Measurements from ENCODE around the gene MEIOSIN. TPM values are rescaled to one million over a fixed set of nuclear protein-coding genes. Genes with fewer than 3 reads are reported as not detected.

Gene MEIOSIN
- total RNA-seq, 1 experiment from 2014 or later = not detected

GRCh38 chr19:45791744-45792469 lies 58.7 kb downstream of the MEIOSIN start:
- no peak for DNase-seq
- Mint-ChIP-seq H3K36me3 (ENCODE audit: insufficient read depth, unreplicated experiment) (peaks cover 53% of the 10 kb centered on the region), H3K4me1 (ENCODE audit: low read depth, unreplicated experiment) (peaks cover 33% of the 10 kb centered on the region), H3K27ac (ENCODE audit: unreplicated experiment) (peak overlapping the region; percentile 57), H3K9me3 (ENCODE audit: low read depth, unreplicated experiment) (no peaks in the 10 kb centered on the region), H3K27me3 (ENCODE audit: unreplicated experiment) (peaks cover 26% of the 10 kb centered on the region), H3K4me3 (ENCODE audit: low read depth, unreplicated experiment) (peak overlapping the region; percentile 93)
- no peak for TF ChIP-seq CTCF (IDR thresholded peaks at IDR 0.05; ENCODE audit: unreplicated experiment)
- CTCF ChIA-PET = interaction anchor here (1.8 kb wide), 1 partner anchor 22 kb away, joined by 16 read pairs; the partner anchor contains the start of gene SIX5
- BruUV-seq (replicated peaks) = TSS peak; percentile 20
- intact Hi-C loops (cut with micrococcal nuclease; ENCODE audit: unreplicated experiment) = no loop called here

DNA sequence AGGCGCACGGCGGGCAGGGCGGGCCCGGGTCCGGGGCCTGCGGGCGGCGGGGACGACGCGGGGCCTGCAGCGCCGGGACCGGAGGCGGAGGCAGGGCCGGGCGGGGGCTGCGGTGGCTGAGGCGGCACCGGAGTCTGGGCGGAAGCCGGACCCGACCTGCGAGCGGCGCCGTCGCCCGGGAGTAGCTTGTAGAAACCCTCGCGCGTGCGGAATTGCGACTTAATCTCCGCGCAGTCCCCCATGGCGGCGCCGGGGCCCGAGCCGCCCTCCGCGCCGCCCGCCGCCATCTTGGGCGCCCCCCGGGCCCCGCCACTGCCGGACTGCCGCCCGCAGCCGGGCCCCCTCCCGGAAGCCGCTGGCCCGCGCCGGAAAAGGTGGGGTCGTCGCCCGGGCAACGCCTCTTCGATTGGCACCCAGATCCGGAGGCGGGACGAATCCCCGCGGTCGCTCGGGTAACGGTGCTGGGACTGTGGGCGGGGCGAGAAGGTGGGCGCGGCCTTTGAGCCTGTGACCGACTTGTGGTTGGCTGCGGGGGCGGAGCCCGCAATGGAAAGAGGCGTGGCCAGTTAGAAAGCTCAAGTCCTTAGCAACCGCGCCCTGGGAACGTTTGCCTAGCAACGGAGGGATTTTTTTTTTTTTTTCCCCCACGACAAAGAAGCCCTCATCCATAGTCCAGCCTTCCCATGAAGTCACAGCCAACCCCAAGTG lies 59.4 kb downstream of the MEIOSIN start, which contains the start of gene DMWD:
TSS of gene DMWD (minus strand) at position 376 of the 708 bp plus-strand sequence. CDS start at position 287, 89 bp downstream.
- BruUV-seq (replicated peaks) = no TSS peak
- intact Hi-C loops (cut with micrococcal nuclease; ENCODE audit: unreplicated experiment) = no loop called here

GRCh38 chr19:45793178-45793564 lies 59.9 kb downstream of the MEIOSIN start:
- no peak for TF ChIP-seq CTCF (IDR thresholded peaks at IDR 0.05; ENCODE audit: unreplicated experiment)
- Mint-ChIP-seq H3K27ac (ENCODE audit: unreplicated experiment) (peak overlapping the region; percentile 83), H3K27me3 (ENCODE audit: unreplicated experiment) (peaks cover 26% of the 10 kb centered on the region), H3K9me3 (ENCODE audit: low read depth, unreplicated experiment) (no peaks in the 10 kb centered on the region), H3K4me1 (ENCODE audit: low read depth, unreplicated experiment) (peaks cover 33% of the 10 kb centered on the region), H3K4me3 (ENCODE audit: low read depth, unreplicated experiment) (peak overlapping the region; percentile 93), H3K36me3 (ENCODE audit: insufficient read depth, unreplicated experiment) (peaks cover 46% of the 10 kb centered on the region)
- intact Hi-C loops (cut with micrococcal nuclease; ENCODE audit: unreplicated experiment) = no loop called here
- CTCF ChIA-PET = interaction anchor here (0.6 to 1.8 kb wide), 7 partner anchors 12 to 149 kb away, joined by 3 to 16 read pairs (median 4); partner anchors contain the start of gene SIX5
- DNase-seq = no peak
- no TSS peak for BruUV-seq (replicated peaks)

More for the DNA sequence above, 59.4 kb downstream of the MEIOSIN start, which contains the start of gene DMWD:
- H3K4me1 Mint-ChIP-seq (ENCODE audit: low read depth, unreplicated experiment) = peaks cover 33% of the 10 kb centered on the region
- peaks cover 26% of the 10 kb centered on the region for H3K27me3 Mint-ChIP-seq (ENCODE audit: unreplicated experiment)
- H3K4me3 Mint-ChIP-seq (ENCODE audit: low read depth, unreplicated experiment) = peak within 1 kb of the TSS; percentile 93
- H3K27ac Mint-ChIP-seq (ENCODE audit: unreplicated experiment) = peak within 1 kb of the TSS; percentile 83
- DNase-seq = peak; percentile 100
- TF ChIP-seq CTCF (IDR thresholded peaks at IDR 0.05; ENCODE audit: unreplicated experiment) = no peak
- peaks cover 51% of the 10 kb centered on the region for H3K36me3 Mint-ChIP-seq (ENCODE audit: insufficient read depth, unreplicated experiment)
- no peaks in the 10 kb centered on the region for H3K9me3 Mint-ChIP-seq (ENCODE audit: low read depth, unreplicated experiment)
- CTCF ChIA-PET = interaction anchor here (0.6 to 1.8 kb wide), 8 partner anchors 12 to 315 kb away, joined by 3 to 16 read pairs (median 4); partner anchors contain the start of gene SIX5

- BruUV-seq (replicated peaks) = no TSS peak
- peaks cover 26% of the 10 kb centered on the region for H3K27me3 Mint-ChIP-seq (ENCODE audit: unreplicated experiment)
- H3K27ac Mint-ChIP-seq (ENCODE audit: unreplicated experiment) = peak overlapping the region; percentile 83
- H3K4me1 Mint-ChIP-seq (ENCODE audit: low read depth, unreplicated experiment) = peaks cover 35% of the 10 kb centered on the region
- no peak for TF ChIP-seq CTCF (IDR thresholded peaks at IDR 0.05; ENCODE audit: unreplicated experiment)
- intact Hi-C loops (cut with micrococcal nuclease; ENCODE audit: unreplicated experiment) = no loop called here
- H3K9me3 Mint-ChIP-seq (ENCODE audit: low read depth, unreplicated experiment) = no peaks in the 10 kb centered on the region
- H3K4me3 Mint-ChIP-seq (ENCODE audit: low read depth, unreplicated experiment) = peak overlapping the region; percentile 93
- no peak for DNase-seq
- CTCF ChIA-PET = interaction anchor here (1.5 kb wide), 1 partner anchor 24 kb away, joined by 7 read pairs; the partner anchor contains the start of gene SIX5
- H3K36me3 Mint-ChIP-seq (ENCODE audit: insufficient read depth, unreplicated experiment) = peaks cover 45% of the 10 kb centered on the region
Observed at GRCh38 chr19:45793876-45794275, 60.6 kb downstream of the MEIOSIN start.
